ENCODE results near the gene SRCIN1.
A peak's percentile ranks its signal among the peaks of the same experiment; 100 is the strongest.
"Not testable (repeated sequence)": the region's sequence is repeated elsewhere in the genome, so short reads cannot be mapped to it uniquely, and the experiment has no call there.

Gene SRCIN1

GRCh38 chr17:38489774-38490173, 116.0 kb downstream of the SRCIN1 start:
- not testable (repeated sequence) for H3K79me2 ChIP-seq (ENCODE audit: control insufficient read depth, low read length); H3K36me3 ChIP-seq (ENCODE audit: control insufficient read depth, low read length); H3K9me3 ChIP-seq (ENCODE audit: control insufficient read depth, insufficient read depth, low read length); H3K4me3 ChIP-seq (ENCODE audit: low read length); H3F3A ChIP-seq (ENCODE audit: control insufficient read depth, insufficient read depth); H3K4me2 ChIP-seq (ENCODE audit: low read length); H4K20me1 ChIP-seq (ENCODE audit: control insufficient read depth, insufficient read depth, low read depth, low read length); H3K27ac ChIP-seq (ENCODE audit: low read depth, low read length); H3K27me3 ChIP-seq (ENCODE audit: control insufficient read depth, low read length); H3K9me2 ChIP-seq (replicated peaks; ENCODE audit: control insufficient read depth, low read length)
- H3K4me1 ChIP-seq (ENCODE audit: control insufficient read depth, low read length): peaks cover 19% of the 10 kb centered on the region

DNA sequence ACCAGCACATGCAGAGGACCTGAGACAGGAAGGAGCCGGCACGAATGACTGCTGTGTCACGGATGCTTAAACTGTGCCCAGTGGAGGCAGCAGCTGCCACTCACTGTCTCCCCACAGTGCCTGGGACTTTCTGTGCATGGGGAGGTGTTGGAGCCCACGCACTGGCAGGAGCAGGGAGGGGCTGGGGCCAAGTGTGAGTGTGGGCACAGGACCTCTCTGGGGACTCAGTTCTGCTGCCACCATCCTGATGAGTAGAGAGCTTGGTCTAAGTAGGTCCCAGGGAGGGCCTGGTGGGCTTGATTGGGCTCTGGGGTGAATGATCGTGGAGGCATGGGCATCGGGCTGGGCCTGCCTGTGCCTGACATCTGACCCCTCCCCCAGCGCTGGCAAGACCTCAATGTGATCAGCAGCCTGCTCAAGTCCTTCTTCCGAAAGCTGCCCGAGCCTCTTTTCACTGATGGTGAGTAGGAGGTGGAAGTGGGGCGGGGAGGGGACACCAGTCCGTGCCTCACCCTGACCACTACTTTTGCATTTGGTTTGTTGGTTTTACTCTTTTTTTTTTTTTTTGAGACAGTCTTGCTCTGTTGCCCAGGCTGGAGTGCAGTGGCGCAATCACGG, 120.0 kb downstream of the SRCIN1 start:
- H3K79me2 ChIP-seq (ENCODE audit: control insufficient read depth, low read length); H3K9me3 ChIP-seq (ENCODE audit: control insufficient read depth, insufficient read depth, low read length); H3K27me3 ChIP-seq (ENCODE audit: control insufficient read depth, low read length); H3K36me3 ChIP-seq (ENCODE audit: control insufficient read depth, low read length); H3K9me2 ChIP-seq (replicated peaks; ENCODE audit: control insufficient read depth, low read length); H4K20me1 ChIP-seq (ENCODE audit: control insufficient read depth, insufficient read depth, low read depth, low read length); H3F3A ChIP-seq (ENCODE audit: control insufficient read depth, insufficient read depth): not testable (repeated sequence)
- peak overlapping the region; percentile 73 for H3K4me2 ChIP-seq (ENCODE audit: low read length)
- peaks cover 19% of the 10 kb centered on the region for H3K4me1 ChIP-seq (ENCODE audit: control insufficient read depth, low read length)
- peak overlapping the region; percentile 56 for H3K4me3 ChIP-seq (ENCODE audit: low read length)
- peak overlapping the region; percentile 62 for H3K27ac ChIP-seq (ENCODE audit: low read depth, low read length)

DNA sequence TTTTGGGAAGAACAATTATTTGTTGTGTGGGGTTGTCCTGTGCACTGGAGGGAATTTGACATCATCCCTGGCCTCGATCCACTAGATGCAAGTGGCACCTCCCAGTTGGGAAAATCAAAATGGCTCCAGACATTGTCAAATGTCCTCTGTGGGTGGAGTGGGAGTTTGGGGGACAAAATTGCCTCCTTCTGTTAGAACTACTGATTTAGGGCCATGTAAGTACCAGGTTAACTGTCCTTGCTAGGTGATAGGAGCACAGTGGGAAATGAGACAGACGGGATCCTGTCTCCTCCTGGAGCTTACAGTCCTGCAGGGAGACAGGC, 120.6 kb downstream of the SRCIN1 start:
- Histone ChIP-seq H3K79me2 (ENCODE audit: control insufficient read depth, low read length) (no peaks in the 10 kb centered on the region), H4K20me1 (ENCODE audit: control insufficient read depth, insufficient read depth, low read depth, low read length) (no peaks in the 10 kb centered on the region), H3K27ac (ENCODE audit: low read depth, low read length) (peak overlapping the region; percentile 62), H3K4me1 (ENCODE audit: control insufficient read depth, low read length) (peaks cover 19% of the 10 kb centered on the region), H3K27me3 (ENCODE audit: control insufficient read depth, low read length) (no peaks in the 10 kb centered on the region), H3F3A (ENCODE audit: control insufficient read depth, insufficient read depth) (no peaks in the 10 kb centered on the region; the same call in 1 of the 2 replicates), H3K4me3 (ENCODE audit: low read length) (peak overlapping the region; percentile 56), H3K4me2 (ENCODE audit: low read length) (peak overlapping the region; percentile 73), H3K36me3 (ENCODE audit: control insufficient read depth, low read length) (no peaks in the 10 kb centered on the region), H3K9me3 (ENCODE audit: control insufficient read depth, insufficient read depth, low read length) (no peaks in the 10 kb centered on the region), H3K9me2 (replicated peaks; ENCODE audit: control insufficient read depth, low read length) (no peaks in the 10 kb centered on the region)
- TF ChIP-seq EZH2phosphoT487 (IDR thresholded peaks at IDR 0.05; ENCODE audit: borderline replicate concordance, low read length) (no peak), CTCF (IDR thresholded peaks at IDR 0.05; ENCODE audit: low read depth, low read length, poor library complexity, severe bottlenecking) (peak; percentile 3)

DNA sequence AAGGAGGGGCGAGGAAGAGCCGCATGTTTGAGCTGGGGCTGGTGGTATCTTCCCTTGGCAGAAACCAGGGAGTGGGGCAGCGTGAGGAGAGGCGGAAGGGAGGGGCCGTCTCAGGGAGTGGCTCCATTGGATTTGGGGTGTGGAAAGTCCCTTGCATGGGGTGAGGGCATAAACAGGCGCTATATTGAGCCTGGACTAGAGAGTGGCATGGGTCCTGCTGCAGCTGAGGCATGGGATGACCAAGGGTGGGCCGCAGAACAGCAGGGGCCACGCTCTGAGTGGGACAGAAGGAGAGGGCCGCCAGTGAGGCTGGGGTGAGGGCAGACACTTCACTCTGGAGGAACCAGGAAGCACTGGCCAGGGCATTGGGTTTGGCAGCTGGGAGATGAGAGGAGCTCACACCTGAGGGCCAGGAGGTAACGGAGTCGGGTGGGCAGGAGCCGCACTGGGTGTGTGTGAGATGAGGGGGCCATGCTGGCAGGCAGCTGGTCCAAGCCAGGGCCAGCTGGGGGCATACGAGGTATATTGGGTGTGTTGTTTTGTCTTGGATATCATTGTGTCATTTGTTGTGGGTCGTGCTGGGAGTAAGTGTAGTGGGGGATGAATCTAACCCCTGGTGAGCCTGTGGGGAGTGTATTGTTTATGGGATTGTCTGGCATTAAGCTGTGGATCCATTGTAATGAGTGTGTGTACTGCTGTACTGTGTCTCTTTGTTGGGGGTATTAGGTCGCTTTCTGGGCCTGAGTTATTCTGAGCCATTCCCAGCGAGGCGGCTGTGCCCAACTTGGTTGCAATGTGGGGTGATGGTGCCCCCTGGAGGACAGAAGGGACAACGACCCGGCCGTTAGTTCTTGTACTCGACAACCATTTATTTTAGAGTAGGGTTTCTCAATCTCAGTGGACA, 121.3 kb downstream of the SRCIN1 start:
- peak; percentile 73 for TF ChIP-seq CTCF (IDR thresholded peaks at IDR 0.05; ENCODE audit: low read depth, low read length, poor library complexity, severe bottlenecking)
- H3K4me1 ChIP-seq (ENCODE audit: control insufficient read depth, low read length): peaks cover 19% of the 10 kb centered on the region
- peak overlapping the region; percentile 62 for H3K27ac ChIP-seq (ENCODE audit: low read depth, low read length)
- H4K20me1 ChIP-seq (ENCODE audit: control insufficient read depth, insufficient read depth, low read depth, low read length); H3K9me3 ChIP-seq (ENCODE audit: control insufficient read depth, insufficient read depth, low read length); H3K27me3 ChIP-seq (ENCODE audit: control insufficient read depth, low read length); H3F3A ChIP-seq (ENCODE audit: control insufficient read depth, insufficient read depth); H3K79me2 ChIP-seq (ENCODE audit: control insufficient read depth, low read length); H3K9me2 ChIP-seq (replicated peaks; ENCODE audit: control insufficient read depth, low read length); H3K36me3 ChIP-seq (ENCODE audit: control insufficient read depth, low read length): not testable (repeated sequence)
- peak overlapping the region; percentile 56; the same call in 1 of the 2 replicates for H3K4me3 ChIP-seq (ENCODE audit: low read length)
- H3K4me2 ChIP-seq (ENCODE audit: low read length): peak overlapping the region; percentile 73

DNA sequence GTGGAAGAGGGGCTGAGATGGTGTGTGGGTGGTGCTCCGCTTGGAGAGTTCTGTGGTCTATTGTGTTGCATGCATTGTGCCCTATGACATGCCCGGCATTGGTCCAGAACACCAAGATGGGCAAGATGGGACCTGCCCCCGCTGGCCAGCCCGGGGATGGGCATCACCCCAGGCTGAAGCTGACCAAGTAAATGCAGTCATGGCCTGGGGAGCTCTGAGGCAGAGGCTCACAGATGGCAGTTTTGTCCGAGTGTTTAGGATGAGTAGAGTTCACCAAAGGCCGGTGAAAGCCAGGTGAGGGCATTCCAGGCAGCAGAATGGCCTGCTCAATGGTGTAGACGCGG, 123.1 kb downstream of the SRCIN1 start:
- H4K20me1 ChIP-seq (ENCODE audit: control insufficient read depth, insufficient read depth, low read depth, low read length); H3F3A ChIP-seq (ENCODE audit: control insufficient read depth, insufficient read depth); H3K4me3 ChIP-seq (ENCODE audit: low read length); H3K9me3 ChIP-seq (ENCODE audit: control insufficient read depth, insufficient read depth, low read length); H3K79me2 ChIP-seq (ENCODE audit: control insufficient read depth, low read length); H3K27me3 ChIP-seq (ENCODE audit: control insufficient read depth, low read length); H3K4me2 ChIP-seq (ENCODE audit: low read length); H3K9me2 ChIP-seq (replicated peaks; ENCODE audit: control insufficient read depth, low read length); H3K36me3 ChIP-seq (ENCODE audit: control insufficient read depth, low read length); H3K27ac ChIP-seq (ENCODE audit: low read depth, low read length): not testable (repeated sequence)
- H3K4me1 ChIP-seq (ENCODE audit: control insufficient read depth, low read length): peaks cover 19% of the 10 kb centered on the region

DNA sequence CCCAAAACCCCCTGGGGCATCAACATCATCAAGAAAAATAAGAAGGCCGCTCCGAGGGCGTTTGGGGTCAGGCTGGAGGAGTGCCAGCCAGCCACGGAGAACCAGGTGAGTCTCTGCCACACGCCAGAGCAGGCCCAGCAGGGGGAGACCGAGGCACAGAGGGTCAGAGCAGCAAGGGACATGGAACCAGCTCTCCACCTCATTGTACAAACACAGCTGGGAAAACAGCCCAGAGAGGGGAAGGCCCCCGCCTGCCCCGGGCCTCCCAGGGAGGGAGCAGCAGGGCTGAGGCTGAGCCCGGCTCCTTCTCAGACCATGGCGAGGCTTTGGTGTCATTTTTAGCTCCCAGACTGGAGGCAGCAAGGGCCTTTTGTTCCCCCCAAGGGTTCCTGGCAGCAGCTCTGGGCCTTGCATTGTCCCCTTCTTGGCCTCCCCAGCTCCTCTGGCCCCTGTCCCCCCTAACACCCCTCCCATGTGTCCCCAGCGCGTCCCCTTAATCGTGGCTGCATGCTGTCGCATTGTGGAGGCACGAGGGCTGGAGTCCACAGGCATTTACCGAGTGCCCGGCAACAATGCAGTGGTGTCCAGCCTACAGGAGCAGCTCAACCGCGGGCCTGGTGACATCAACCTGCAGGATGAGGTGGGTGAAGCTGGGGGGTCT, 123.6 kb downstream of the SRCIN1 start:
- H3K9me2 ChIP-seq (replicated peaks; ENCODE audit: control insufficient read depth, low read length); H3K4me3 ChIP-seq (ENCODE audit: low read length); H3F3A ChIP-seq (ENCODE audit: control insufficient read depth, insufficient read depth); H3K9me3 ChIP-seq (ENCODE audit: control insufficient read depth, insufficient read depth, low read length); H3K36me3 ChIP-seq (ENCODE audit: control insufficient read depth, low read length); H3K4me2 ChIP-seq (ENCODE audit: low read length); H4K20me1 ChIP-seq (ENCODE audit: control insufficient read depth, insufficient read depth, low read depth, low read length); H3K27ac ChIP-seq (ENCODE audit: low read depth, low read length); H3K27me3 ChIP-seq (ENCODE audit: control insufficient read depth, low read length); H3K79me2 ChIP-seq (ENCODE audit: control insufficient read depth, low read length): not testable (repeated sequence)
- peaks cover 19% of the 10 kb centered on the region for H3K4me1 ChIP-seq (ENCODE audit: control insufficient read depth, low read length)

Measured in DOHH2 (cell line).